ENCODE results near the gene AJM1.

DNA sequence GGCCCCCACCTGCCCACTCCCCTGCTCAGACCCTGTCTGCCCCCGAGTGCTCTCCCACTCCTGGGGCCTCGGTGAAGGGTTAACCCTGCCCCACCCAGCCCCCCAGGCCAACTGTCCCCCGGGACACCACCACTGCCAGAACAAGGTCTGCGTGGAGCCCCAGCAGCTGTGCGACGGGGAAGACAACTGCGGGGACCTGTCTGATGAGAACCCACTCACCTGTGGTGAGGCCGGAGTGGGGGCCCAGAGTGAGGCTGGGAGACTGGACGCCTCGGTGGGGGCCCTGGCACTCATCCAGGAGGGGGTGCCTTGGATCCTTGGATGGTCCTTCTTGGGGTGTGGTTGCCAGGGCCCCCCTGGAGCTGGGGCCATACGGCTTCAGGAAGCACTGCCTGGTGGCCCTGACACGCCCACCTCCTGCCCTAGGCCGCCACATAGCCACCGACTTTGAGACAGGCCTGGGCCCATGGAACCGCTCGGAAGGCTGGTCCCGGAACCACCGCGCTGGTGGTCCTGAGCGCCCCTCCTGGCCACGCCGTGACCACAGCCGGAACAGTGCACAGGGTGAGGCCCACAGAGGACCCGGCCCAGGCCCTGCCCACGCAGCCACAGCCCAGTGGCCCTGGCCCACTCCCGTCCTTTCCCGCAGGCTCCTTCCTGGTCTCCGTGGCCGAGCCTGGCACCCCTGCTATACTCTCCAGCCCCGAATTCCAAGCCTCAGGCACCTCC, 12.0 kb downstream of the AJM1 start:
- TF ChIP-seq, protein P1, sequence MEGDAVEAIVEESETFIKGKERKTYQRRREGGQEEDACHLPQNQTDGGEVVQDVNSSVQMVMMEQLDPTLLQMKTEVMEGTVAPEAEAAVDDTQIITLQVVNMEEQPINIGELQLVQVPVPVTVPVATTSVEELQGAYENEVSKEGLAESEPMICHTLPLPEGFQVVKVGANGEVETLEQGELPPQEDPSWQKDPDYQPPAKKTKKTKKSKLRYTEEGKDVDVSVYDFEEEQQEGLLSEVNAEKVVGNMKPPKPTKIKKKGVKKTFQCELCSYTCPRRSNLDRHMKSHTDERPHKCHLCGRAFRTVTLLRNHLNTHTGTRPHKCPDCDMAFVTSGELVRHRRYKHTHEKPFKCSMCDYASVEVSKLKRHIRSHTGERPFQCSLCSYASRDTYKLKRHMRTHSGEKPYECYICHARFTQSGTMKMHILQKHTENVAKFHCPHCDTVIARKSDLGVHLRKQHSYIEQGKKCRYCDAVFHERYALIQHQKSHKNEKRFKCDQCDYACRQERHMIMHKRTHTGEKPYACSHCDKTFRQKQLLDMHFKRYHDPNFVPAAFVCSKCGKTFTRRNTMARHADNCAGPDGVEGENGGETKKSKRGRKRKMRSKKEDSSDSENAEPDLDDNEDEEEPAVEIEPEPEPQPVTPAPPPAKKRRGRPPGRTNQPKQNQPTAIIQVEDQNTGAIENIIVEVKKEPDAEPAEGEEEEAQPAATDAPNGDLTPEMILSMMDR (conservative IDR thresholded peaks at IDR 0.05 in 1 of 2, IDR thresholded peaks at IDR 0.05 in 1 of 2; ENCODE audit: low read depth in 1 of 2, low read length in 2 of 2), result no peak
- TF ChIP-seq EZH2 (IDR thresholded peaks at IDR 0.05; ENCODE audit: low read length, missing control alignments), result no peak
